GF-D8 (cell line): ENCODE data around the gene PIH1D1.

Experiments used
- DNase-seq: peaks from one replicate; lab custom pipeline; 2025; lab: John Stamatoyannopoulos, UW

Gene PIH1D1

DNA sequence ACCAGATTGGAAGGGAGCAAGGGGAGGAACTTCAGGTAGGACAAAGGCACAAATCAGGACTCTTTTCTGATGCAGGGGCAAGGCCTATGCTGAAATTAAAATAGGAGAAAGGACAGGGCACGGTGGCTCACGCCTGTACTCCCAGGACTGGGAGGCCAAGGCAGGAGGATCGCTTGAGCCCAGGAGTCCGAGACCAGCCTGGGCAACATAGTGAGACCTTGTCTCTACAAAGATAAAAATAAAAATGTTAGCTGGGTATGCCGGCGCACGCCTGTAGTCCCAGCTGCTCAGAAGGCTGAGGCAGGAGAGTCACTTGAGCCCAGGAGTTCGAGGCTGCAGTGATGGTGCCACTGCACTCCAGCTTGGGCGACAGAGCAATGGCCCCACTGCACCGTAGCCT is 15.9 kb downstream of the PIH1D1 start:
- no peak for DNase-seq

DNA sequence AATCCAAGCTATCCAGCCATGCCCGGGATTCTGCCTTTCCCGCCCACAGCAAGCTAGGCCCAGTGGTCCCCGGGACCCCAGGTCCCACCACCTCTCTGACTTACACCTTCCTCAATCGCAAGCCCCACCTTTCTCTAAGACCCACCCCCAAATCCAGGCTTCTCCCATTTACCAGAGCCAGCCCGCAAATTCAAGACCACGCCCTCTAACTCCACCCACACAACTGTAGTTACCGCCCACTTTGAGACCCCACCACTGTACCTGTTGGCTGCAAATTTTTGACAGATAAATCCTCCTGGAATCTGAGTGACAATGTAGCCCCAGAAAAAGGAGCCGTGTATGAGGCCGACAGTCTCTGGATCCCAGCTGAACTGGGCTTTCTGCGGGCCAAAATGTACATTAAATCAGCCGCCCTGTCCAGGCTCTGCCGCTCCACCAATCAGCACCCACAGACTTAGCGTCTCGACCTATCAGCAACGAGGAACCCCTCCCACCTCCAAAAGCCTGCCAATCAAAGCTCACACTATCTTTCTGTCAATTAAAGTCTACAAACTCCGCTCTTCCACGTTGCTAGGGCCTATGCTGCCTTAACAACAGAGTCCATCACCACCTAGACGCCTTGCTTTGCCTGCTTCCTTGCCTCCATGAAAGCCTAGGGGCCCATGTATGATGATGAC is 16.6 kb downstream of the PIH1D1 start:
- DNase-seq, result no peak

DNA sequence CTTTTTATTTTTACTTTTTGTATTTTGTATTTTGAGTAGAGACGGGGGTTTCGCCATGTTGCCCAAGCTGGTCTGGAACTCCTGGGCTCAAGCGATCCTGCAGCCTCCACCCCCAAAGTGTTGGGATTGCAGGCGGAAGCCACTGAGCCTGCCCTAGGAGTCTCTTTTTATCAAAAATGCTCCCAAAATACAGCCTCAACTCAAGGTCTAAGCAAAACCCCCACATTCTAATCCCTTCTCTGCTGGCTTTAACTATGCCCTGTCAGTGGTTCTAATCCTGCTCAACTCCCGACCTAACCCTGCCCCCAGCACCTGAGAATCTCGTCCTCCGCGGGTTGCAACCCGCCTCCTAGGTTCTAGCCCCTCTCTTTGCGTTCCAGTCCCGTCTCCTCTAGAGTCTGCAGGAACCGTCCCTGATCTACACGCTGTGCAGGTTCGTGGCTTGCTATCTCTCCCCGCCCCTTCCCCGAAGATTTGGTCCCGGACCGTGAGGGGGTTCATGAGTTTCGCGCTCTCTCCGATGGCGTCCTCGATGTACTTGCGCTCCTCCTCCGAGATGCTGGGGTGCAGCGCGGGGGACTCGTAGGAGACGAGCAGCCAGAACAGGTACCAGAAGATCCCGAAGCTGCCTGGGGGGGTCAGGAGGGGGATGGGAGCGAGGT is 18.2 kb downstream of the PIH1D1 start:
- DNase-seq, result no peak

DNA sequence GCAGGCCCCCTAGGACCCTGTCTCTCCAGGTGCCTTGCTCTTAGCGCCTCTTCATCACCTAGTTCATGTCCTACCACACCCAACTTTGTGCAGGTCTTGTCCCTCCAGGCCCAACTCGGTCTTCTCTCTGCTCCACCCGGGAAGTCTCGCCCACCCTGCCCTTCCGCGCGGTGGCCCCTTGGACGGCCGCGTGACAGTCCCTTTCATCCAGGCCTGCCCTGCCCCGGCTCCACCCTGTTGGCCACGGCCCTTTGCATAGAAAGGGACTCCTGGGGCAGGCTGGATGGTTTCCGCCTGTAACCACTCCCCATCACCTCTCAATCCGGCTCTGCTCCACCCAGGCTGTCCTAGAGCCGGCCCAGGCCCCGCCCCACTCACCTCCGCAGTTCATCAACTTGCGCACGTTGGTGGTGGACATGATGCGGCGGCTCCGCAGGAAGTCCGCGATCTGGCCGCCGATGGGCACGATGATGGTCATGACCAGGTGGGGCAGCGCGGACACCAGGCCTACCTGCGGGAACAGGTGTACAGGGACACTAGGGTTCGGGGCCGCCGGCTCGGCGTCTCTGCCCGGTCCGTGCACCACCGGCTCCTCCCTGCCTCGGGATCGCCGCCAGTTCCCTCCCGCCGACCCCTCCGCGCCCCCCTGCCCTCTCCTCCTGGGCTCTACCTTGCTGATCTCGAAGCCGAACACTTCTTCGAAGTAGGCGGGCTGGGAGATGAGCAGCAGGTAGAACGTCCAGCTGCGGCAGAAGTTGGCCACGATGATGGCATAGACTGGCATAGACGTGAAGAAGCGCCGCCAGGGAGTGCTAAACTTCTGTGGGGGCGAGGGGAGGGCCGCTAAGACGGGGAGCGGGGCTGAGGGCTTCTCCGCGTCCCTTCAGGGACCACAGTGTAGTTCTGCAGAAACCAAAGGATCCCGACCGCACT is 19.2 kb downstream of the PIH1D1 start:
- DNase-seq, result no peak

DNA sequence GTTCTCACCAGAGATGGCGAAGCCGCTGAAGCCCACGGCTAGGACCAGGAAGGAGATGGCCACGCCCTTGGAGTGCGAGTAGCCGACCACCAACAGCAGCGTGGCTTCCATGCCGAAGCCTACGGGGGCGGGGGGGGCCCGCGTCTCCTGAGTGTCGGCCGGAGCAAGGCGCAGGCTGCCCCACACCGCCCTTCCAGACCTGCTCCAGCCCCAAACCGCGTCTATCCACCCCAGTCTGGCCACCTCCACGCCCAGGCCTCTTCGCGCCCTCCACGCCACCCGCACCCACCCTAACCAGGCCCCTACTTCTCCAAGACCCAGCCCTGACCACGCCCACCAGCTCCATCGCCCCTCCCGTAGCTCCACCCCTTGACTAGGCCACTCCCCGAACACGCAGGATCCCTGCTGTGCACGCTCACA is 20.3 kb downstream of the PIH1D1 start:
- DNase-seq, result no peak

DNA sequence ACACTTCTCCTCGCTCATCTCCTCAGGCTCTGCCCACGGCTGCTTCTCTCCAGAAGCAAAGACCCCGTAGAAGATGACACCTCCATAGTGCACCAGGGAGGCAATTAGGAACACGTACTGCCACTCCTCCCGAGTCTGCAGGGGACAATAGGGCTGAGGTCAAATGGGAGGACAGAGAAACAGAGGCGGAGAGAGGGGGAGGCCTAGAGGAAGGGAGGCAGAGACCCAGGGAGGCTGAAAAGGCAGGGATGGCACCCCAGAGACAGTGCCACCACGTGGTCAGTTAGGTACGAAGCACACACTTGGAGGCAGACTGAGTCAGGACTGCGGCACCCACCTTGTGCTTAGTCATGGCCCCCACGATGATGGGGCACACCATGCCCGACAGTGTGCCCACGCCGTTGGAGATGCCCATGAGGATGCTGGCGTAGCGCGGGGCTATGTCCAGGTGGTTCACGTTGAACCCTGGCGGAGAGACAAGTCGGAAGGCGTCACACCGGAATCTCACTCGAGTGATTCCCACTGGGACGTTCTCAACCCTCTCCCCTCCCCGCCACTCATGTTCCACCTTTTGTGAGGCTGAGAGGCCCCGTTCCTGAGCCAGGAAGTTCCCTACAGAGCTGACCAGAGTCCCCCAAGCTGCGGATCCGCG is 20.8 kb downstream of the PIH1D1 start:
- no peak for DNase-seq

DNA sequence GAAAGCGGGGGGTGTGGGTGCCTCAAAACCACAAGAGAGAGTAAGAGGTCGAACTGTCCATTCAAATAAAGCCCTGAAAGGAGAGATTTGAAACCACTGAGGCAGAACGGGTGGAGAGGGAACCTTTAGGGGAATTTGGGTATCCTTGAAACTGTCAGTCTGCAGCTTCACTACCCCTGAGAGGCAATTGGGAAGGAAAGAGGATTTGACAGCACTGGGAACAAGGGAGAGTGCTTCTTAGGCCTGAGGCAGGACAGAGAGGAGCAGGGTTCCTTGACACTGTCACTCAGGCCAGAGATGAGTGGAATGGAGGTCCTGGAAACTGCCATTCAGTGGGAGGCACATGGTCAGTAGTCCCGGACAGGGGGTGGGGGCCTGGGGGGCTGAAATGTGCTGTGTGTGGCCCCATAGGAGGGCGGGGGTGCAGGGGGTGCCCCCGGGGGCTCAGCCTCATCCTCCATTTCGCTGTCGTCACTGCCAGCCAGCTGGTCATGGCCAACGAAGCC is 21.4 kb downstream of the PIH1D1 start:
- no peak for DNase-seq

DNA sequence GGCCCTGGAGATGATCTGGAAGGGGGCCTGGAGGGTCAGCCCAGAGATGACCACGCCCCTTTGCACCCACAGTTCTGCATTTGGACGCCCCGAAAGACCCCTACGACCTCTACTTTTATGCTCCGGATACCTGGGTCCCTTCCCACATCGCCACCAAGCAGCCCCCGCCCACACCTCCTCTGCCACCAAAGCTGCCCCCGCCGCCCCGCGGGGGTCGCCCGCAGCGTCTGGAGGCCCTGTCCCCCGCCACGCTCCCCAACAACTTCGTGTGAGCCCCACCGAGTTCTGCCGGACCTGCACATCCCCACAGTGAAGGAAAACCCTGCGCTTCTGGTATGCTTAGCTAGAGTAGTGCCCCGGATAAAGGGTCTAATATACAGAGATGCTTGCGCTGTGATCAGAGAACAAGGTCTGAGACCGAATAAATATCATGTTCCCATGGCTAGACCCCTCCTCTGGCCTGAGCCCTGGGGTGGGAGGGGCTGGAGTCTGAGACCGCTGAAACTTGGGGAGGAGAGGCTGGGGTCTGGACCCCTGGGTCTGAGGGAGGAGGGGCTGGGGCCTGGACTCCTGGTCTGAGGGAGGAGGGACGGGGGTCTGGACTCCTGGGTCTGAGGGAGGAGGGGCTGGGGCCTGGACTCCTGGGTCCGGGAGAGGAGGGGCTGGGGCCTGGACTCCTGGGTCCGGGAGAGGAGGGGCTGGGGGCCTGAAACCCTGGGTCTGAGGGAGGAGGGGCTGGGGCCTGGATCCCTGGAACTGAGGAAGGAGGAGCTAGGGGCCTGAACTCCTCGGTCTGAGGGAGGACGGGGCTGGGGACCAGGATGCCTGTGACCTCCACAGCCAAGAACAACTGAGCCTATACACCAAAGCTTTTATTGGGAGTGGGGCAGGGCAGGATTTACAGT is 22.8 kb downstream of the PIH1D1 start:
- DNase-seq, result no peak

DNA sequence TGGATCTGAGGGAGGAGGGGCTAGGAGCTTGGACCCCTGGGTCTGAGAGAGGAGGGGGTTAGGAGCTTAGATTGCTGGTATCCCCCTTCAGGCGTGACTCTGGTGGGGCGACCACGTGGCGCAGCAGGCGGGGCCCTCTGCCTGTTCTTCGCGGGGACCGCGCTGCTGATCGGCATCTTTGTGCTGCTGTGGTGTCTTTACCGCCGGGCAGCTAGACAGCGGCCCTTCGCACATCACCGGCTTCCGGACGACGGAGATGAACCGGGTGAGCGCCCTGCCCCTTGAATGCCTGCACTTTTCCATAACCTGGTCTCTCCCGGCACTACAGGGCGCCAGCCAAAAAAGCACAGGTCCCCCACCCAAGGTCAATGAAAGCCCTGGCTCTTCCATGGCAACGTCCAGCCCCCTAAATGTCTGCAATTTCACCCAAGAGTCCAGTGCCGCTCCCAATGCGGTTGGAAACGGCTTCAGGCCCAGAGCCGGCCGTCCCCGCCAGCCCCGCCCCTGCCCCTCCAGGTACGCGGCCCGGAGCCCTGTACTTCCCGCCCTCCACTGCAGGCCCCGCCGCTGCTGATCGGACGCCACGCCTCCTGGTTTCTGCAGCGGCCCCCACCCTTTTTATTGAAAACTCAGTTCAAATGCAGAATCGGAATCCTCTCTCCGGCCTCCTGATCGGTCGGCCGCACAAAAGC is 23.6 kb downstream of the PIH1D1 start:
- no peak for DNase-seq

DNA sequence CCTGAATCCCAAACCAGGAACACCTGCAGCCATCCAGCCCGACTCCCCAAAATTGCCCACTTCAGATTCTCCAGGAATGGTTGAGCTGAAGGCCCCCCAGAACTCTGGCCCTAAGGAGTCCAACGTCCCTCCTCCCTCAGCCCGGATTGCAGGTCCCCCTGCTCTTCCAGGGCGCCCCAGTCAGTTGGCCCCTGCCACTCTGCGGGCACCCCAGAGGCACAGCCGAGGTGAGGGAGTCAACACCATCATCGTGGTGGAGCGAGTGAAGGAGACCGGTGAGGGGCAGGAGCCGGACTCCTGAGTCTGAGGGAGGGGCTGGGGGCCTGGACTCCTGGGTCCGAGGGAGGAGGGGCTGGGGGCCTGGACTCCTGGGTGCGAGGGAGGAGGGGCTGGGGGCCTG is 24.3 kb downstream of the PIH1D1 start:
- DNase-seq, result no peak

DNA sequence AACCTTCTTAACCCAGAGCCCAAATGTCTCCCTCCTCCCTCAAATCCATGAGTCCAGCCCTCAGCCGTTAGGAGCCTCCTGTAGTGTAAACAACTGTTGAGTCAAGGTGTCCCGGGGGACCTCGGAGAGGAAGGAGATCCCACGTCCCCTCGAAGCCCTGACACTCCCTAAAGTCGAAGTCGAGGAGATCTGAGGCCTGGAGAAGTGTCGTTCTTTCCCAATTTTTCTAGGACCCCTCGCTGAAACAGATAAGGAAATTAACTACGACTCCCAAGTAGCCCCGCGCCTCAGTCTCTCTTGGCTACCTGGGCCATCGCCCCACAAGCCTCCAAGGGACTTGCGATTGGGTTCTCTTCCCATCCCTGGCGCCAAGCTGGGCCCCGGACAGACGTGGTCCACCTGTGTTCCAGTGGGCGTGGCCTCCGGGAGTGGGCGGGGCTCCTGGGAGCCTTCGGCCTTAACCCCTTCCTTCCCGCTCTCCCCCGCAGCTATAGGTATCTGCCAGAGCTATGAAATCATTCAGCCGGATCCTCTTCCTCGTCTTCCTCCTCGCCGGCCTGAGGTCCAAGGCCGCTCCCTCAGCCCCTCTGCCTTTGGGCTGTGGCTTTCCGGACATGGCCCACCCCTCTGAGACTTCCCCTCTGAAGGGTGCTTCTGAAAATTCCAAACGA is 25.6 kb downstream of the PIH1D1 start:
- no peak for DNase-seq

DNA sequence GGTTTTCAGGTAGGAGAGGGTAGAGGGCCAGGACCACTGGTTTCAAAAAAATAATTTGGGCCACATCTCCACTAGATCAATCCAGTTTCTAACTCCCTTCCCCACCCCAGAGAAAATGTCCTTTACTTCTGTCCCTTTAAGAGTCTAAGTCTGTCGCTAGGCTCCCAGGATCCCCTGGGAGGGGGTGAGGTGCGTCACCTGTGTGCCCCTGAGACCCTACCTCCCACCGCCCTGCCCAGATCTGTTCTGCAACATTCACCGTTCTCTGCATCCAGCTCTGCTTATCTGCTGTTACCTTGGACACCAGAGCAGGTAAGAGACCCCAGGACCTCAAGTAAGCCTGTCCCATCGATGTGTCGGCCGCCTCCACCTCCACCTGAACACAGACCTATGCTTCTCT is 26.4 kb downstream of the PIH1D1 start, which contains the start of gene GFY:
TSS of gene GFY (plus strand) at position 211 of the 400 bp plus-strand sequence. CDS start 1,043 bp downstream, outside the sequence.
- no peak for DNase-seq

DNA sequence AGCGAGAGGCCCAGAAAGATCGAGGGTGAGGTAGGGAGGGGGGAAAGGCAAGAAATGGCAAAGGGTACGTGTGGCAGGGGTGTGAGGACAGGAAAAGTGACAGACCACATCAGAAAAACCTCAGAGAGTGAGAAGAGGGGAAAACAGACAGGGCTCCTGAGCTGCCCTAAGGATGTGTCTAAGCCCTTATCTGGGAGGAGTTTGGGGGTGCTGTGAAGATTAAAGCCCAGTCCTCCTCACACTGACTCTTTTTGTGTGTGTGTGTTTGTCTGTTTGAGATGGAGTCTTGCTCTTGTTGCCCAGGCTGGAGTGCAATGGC is 27.7 kb downstream of the PIH1D1 start:
- no peak for DNase-seq

DNA sequence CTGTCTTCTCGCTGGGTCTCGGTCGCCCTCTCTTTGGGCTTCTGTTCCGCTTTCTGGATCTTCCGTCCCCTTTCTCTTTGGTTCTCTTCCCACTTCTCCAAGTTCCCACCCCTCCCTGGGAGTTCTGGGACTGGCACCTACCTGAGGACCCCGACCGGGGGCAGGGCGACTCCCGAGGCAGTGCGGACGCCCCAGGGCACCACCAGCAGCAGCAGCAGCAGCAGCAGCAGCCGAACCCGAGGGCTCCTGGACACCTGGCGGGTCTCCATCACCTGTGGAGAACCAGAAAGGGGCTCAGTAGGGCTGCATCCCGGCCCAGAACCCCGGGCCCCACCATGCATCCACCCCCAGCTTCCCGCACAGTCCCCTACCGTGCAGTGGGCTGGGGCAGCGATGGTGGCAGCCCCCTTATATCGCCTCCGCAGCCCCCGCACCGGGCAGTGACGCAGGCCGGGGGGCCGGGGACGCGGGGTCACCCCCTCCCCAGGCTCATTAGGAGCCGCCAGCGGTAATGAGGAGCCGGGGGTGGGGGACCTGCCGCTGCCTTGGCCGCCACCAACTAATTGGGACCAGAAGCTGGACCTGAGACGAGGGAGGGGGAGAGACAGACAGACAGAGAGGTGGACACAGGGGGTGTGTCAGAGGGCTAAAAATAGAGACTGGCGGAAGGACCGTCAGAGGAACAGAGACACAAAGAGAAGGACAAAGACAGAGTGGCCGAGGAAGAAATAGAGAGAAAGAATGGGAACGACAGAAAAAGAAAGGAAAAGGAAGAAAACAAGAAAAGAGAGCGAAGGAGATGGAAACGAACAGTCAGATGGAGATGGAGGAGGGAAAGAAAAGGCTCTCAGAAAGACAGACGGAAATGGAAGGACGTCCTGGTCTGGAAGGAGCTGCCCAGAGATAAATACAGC is 28.3 kb downstream of the PIH1D1 start, which contains the start of gene PTH2:
TSS of gene PTH2 (minus strand) at position 371 of the 914 bp plus-strand sequence. CDS start at position 269, 102 bp downstream.
- no peak for DNase-seq

DNA sequence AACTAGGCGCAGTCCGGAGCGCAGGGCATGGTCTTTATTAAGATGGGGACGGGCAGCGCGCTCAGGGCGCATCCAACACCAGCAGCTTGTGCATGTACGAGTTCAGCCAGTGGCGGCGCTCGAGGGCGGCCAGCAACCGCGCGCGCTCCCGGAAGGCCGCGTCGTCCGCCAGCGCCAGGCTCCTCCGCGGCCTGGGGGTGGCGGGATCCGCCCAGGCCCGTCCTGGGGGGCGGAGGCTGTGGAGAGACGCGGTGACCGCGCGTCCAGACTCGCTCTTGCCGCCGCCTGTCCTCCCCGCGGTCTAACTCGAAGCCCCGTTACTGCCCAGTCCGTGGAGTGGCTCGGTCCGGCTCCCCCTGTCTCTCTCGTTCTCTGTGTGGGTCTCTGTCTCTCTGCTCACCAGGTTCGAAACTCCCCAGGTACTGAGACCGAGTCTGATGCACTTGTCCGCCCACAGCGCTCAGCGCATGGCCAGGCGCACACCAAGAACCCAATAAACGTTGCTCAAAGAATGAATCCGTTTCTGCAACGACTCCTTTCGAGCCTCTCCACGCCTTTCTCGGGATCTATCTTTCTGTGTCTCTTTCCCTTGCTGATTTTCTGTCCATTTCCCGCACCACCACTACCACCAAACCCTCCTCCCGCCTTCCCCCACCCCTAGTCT is 29.1 kb downstream of the PIH1D1 start:
- DNase-seq, result no peak

DNA sequence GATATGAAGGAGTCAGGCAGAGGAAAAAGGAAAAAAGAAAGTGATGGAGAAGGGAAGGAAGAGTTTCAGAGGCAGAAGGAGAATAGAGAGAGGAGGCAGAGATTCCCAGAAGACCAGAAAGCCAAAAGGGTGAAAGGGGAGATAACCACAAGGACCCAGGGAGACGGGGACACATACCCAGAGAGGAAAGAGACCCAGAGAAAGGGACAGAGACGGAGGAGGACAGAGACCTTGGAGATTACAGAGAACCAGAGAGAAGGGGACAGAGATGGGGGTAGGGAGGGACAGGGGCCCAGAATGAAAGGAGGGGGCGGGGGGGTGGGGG is 29.8 kb downstream of the PIH1D1 start:
- no peak for DNase-seq

DNA sequence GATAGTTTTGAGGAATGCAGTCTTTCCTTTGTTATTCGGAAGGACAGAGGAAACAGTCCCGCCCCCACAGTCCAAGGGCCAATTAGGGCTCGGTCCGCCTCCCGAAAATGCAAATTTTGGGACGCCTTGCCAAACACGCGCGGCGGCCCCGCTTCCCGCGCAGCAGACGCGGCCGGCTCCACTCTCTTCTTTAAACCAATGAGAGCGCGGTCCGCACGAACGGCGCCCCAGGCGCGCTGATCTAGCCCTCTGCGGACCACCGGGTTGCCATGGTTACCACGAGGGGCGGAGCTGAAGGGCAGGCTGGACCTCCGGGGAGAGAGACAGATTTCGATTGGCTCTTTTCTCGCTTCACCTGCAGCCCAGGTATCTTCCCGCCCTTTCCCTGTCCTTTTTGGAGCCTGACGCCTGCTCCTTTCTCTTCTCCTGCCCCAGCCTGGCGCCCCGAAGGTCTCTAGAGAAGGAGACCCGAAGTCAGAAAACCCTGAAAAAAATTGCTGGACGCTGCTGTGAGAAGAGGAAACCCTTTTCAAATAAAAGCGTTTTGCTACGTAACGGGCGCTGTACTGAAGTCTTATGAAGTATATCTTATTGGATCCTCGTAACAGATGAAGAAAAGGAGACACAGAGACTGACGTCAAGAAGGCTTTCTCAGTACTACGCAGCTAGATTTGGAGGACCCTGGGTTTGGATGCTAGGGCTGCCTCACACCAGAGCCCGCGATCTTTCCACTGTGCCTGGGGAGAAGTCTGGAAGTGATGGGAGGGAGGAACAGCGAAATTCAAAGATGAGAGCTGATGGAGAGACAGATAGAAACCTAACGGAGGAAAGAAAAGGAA is 30.4 kb downstream of the PIH1D1 start:
- DNase-seq, result no peak
